HUES64 (cell line): ENCODE measurements around the gene CYSTM1.
A peak's percentile ranks its signal among the peaks of the same experiment; 100 is the strongest.
"Not testable (repeated sequence)": the region's sequence is repeated elsewhere in the genome, so short reads cannot be mapped to it uniquely, and the experiment has no call there.

Experiments used
- H3K27ac ChIP-seq: 2 replicates; pipeline ENCODE4 v1.7.0; 2013; ENCODE audit warnings: low read depth, low read length, inconsistent platforms
- H3K27me3 ChIP-seq: 2 replicates; pipeline ENCODE4 v1.6.1; 2013; ENCODE audit warnings: mild to moderate bottlenecking, low read length; ENCODE audit not compliant: insufficient read depth
- H3K36me3 ChIP-seq: 2 replicates; pipeline ENCODE4 v1.6.1; 2013; ENCODE audit warnings: mild to moderate bottlenecking, low read length; ENCODE audit not compliant: insufficient read depth
- H3K4me1 ChIP-seq: 2 replicates; pipeline ENCODE4 v1.6.1; 2013; ENCODE audit warnings: mild to moderate bottlenecking, low read length, moderate library complexity; ENCODE audit not compliant: insufficient read depth
- H3K4me3 ChIP-seq: 2 replicates; pipeline ENCODE4 v1.5.1; 2013; ENCODE audit warnings: mild to moderate bottlenecking, low read length, moderate library complexity
- H3K9ac ChIP-seq: 2 replicates; pipeline ENCODE4 v1.6.1; 2013; ENCODE audit warnings: mild to moderate bottlenecking, low read depth, low read length
- H3K9me3 ChIP-seq: 2 replicates; pipeline ENCODE4 v1.6.1; 2013; ENCODE audit warnings: low read depth, low read length; ENCODE audit not compliant: insufficient read depth
- WGBS: fragments of 150-250, 120-280 bp; methylation state at CpG from one replicate; pipeline ENCODE4 v1.1.7; 2013; ENCODE audit warnings: missing lambda C conversion rate; 5-methylcytosine and 5-hydroxymethylcytosine counted together

The CYSTM1 gene

DNA sequence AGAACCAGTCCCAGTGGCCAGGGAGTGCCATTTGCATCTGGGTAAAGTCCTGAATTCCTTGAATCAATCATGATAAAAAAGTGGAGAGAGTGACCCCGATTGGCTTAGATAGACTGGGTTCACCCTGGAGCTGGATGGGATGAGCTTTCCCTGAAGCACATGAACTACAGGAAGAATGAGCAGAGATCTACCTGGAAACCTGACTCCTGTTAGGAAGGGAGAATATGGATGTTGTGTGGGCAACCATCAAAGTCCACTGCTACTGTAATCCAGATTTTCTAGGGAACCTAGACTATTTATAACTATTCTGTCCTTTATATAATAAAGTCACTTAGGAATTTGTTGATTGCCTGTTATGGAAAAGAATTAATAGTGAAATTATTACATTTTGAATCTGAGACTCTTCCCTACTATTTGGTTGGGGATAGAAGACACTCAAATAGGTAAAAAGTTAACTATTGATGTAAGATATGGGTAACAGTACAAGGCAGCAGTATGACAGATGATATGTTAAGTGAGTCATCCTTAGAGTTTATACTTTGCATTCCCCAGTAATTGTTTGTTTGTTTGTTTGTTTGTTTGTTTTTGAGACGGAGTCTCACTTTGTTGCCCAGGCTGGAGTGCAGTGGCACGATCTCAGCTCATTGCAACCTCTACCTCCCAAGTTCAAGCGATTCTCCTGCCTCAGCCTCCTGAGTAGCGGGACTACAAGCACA lies 17.9 kb downstream of the CYSTM1 start:
- no peak overlapping the region for H3K27ac ChIP-seq
- H3K9ac ChIP-seq: no peak overlapping the region
- H3K36me3 ChIP-seq: no peaks in the 10 kb centered on the region
- no peaks in the 10 kb centered on the region for H3K27me3 ChIP-seq
- H3K4me1 ChIP-seq: peaks cover 23% of the 10 kb centered on the region
- H3K4me3 ChIP-seq: no peak overlapping the region
- WGBS: 95% methylated on average over 5 of the region's 5 CpGs
- no peaks in the 10 kb centered on the region for H3K9me3 ChIP-seq

DNA sequence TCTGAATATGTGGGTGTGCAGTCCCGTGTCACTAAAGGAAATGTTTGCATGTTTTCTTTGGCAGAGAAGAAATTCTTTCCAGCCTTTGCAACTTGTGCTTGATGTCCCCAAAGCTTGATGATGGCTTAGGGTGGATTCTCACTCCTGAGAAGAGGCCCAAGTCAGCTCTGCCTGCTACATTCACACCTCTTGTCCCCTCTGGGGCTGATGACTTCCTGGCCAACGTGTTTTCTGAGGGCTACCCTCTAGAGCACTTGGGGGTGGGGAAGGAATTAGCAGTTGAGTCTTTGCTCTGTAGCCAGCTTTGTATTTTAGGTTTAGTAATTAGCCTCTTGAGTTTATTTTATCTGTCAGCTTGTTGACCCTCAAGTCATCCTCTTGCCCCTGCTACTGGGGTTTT lies 19.7 kb downstream of the CYSTM1 start:
- Histone ChIP-seq H3K27me3 (no peaks in the 10 kb centered on the region), H3K4me1 (peaks cover 23% of the 10 kb centered on the region), H3K27ac (no peak overlapping the region), H3K36me3 (no peaks in the 10 kb centered on the region), H3K9me3 (no peaks in the 10 kb centered on the region), H3K9ac (no peak overlapping the region), H3K4me3 (no peak overlapping the region)
- WGBS: 60% methylated on average over 2 of the region's 2 CpGs

- Histone ChIP-seq H3K36me3 (no peaks in the 10 kb centered on the region), H3K4me1 (peaks cover 12% of the 10 kb centered on the region), H3K27me3 (no peaks in the 10 kb centered on the region), H3K9ac (no peak overlapping the region), H3K4me3 (no peak overlapping the region), H3K9me3 (no peaks in the 10 kb centered on the region), H3K27ac (no peak overlapping the region)
- 91% methylated on average over 2 of the region's 2 CpGs for WGBS
These were observed 21.3 kb downstream of the CYSTM1 start for GRCh38 chr5:140196115-140196814.

DNA sequence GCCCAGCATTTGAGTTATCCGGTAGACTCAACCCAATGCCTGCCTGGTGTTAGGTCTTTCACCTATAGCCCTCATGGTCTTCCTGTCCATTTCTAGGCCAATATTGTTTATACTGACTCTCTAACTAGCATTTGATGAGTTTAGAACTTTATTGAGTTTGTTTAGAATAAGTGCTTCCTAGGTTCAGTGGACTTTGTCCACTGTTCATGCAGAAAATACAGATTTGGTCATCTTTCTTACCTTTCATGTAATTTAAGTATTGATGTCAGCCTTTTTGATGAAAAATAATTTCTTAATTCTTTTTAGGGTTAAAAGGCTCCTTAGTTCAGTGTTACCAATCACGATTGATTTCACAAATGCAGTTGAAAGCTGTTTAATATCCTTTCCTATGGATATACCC lies 22.0 kb downstream of the CYSTM1 start:
- Histone ChIP-seq H3K36me3 (no peaks in the 10 kb centered on the region), H3K27me3 (no peaks in the 10 kb centered on the region), H3K27ac (no peak overlapping the region), H3K4me3 (no peak overlapping the region), H3K9ac (no peak overlapping the region), H3K4me1 (peaks cover 5% of the 10 kb centered on the region), H3K9me3 (no peaks in the 10 kb centered on the region)
- WGBS: 91% methylated on average over 2 of the region's 2 CpGs

DNA sequence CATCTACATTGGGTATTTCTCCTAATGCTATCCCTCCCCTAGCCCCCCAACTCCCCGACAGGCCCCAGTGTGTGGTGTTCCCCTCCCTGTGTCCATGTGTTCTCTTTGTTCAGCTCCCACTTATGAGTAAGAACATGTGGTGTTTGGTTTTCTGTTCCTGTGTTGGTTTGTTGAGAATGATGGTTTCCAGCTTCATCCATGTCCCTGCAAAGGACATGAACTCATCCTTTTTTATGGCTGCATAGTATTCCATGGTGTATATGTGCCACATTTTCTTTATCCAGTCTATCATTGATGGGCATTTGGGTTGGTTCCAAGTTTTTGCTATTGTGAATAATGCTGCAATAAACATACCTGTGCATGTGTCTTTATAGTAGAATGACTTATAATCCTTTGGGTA lies 23.9 kb downstream of the CYSTM1 start:
- H3K4me3 ChIP-seq, H3K36me3 ChIP-seq, H3K27me3 ChIP-seq, H3K4me1 ChIP-seq, H3K9ac ChIP-seq, H3K9me3 ChIP-seq, H3K27ac ChIP-seq: not testable (repeated sequence)
- 80% methylated on average over 1 of the region's 1 CpG for WGBS

DNA sequence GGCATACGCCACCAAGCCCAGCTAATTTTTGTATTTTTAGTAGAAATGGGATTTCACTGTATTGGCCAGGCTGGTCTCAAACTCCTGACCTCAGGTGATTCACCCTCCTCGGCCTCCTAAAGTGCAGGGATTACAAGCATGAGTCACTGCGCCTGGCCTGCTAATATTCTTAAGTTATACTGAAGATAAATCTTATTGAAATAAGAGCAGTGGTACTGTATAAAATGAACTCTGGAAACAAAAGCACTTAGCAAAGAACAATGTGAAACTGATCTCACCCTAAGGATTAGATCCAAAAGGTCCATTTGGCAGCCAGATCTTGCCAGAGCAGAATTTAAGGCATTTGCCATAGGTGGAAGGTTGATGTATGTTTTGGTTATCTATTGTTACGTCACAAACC lies 27.1 kb downstream of the CYSTM1 start:
- Histone ChIP-seq H3K27me3 (no peaks in the 10 kb centered on the region), H3K36me3 (no peaks in the 10 kb centered on the region), H3K4me3 (no peak overlapping the region), H3K27ac (no peak overlapping the region), H3K9me3 (no peaks in the 10 kb centered on the region), H3K4me1 (peaks cover 11% of the 10 kb centered on the region), H3K9ac (no peak overlapping the region)
- 82% methylated on average over 4 of the region's 4 CpGs for WGBS

DNA sequence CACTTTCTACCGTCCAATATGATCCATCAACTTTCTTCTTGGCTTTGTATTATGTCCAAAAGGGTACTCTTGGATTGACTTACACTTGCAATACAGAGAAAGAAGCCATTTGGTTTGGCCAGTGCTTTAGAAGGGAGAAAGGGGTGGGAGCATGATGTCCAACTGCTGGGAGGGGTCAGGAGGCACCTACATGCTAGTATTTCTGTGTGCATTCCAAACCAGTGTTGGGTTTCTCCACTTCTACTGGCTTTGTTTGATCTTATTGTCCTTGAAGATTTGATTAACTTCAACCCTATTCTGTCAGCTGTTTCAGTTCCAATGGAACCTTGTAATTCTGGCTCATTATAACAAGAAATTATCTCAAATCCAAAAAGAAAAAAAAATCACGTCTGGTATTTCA lies 27.6 kb downstream of the CYSTM1 start:
- Histone ChIP-seq H3K4me3 (no peak overlapping the region), H3K4me1 (peaks cover 11% of the 10 kb centered on the region), H3K36me3 (no peaks in the 10 kb centered on the region), H3K9ac (no peak overlapping the region), H3K27me3 (no peaks in the 10 kb centered on the region), H3K27ac (no peak overlapping the region), H3K9me3 (no peaks in the 10 kb centered on the region)
- 88% methylated on average over 2 of the region's 2 CpGs for WGBS

DNA sequence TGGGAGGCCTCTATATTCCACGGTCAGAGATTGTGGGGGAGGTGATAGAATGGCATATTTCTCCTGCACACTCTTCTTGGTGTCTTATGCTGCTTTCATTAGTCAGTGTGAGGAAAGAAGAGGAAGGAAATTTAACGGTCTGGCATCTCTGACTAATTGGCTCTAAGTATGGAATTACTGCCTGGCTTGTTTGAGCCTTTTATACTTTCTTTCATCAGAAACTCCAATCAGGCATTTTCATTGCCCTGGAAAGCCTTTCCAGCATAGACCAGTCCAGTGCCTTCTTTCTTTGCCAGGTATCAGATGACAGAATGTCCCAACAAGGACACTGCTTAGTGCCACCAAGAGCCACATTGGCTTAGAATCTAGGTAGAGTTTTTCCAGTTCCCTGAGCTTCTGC lies 30.2 kb downstream of the CYSTM1 start:
- H3K4me1 ChIP-seq: peaks cover 11% of the 10 kb centered on the region
- 91% methylated on average over 2 of the region's 2 CpGs for WGBS
- H3K4me3 ChIP-seq: no peak overlapping the region
- H3K36me3 ChIP-seq: no peaks in the 10 kb centered on the region
- no peak overlapping the region for H3K27ac ChIP-seq
- no peaks in the 10 kb centered on the region for H3K9me3 ChIP-seq
- H3K27me3 ChIP-seq: no peaks in the 10 kb centered on the region
- no peak overlapping the region for H3K9ac ChIP-seq

GRCh38 chr5:140205952-140206351 lies 31.0 kb downstream of the CYSTM1 start:
- no peaks in the 10 kb centered on the region for H3K27me3 ChIP-seq
- no peak overlapping the region for H3K27ac ChIP-seq
- H3K9me3 ChIP-seq: no peaks in the 10 kb centered on the region
- no peaks in the 10 kb centered on the region for H3K36me3 ChIP-seq
- no peak overlapping the region for H3K4me3 ChIP-seq
- 69% methylated on average over 4 of the region's 4 CpGs for WGBS
- 0 out of 2 replicates have a peak overlapping the region, but pooled peaks have one; percentile 8 for H3K9ac ChIP-seq
- peaks cover 11% of the 10 kb centered on the region for H3K4me1 ChIP-seq

- Histone ChIP-seq H3K4me1 (peaks cover 11% of the 10 kb centered on the region), H3K36me3 (no peaks in the 10 kb centered on the region), H3K4me3 (no peak overlapping the region), H3K9me3 (no peaks in the 10 kb centered on the region), H3K9ac (no peak overlapping the region), H3K27me3 (no peaks in the 10 kb centered on the region), H3K27ac (no peak overlapping the region)
- 82% methylated on average over 2 of the region's 2 CpGs for WGBS
These were observed 32.4 kb downstream of the CYSTM1 start for GRCh38 chr5:140207250-140207964.

- no peaks in the 10 kb centered on the region for H3K36me3 ChIP-seq
- no peak overlapping the region for H3K27ac ChIP-seq
- no peaks in the 10 kb centered on the region for H3K9me3 ChIP-seq
- H3K4me3 ChIP-seq: no peak overlapping the region
- H3K27me3 ChIP-seq: no peaks in the 10 kb centered on the region
- no peak overlapping the region for H3K9ac ChIP-seq
- H3K4me1 ChIP-seq: peaks cover 11% of the 10 kb centered on the region
These were observed 33.1 kb downstream of the CYSTM1 start for GRCh38 chr5:140208065-140208464.
